Measurements from ENCODE around the gene ING5.

DNA sequence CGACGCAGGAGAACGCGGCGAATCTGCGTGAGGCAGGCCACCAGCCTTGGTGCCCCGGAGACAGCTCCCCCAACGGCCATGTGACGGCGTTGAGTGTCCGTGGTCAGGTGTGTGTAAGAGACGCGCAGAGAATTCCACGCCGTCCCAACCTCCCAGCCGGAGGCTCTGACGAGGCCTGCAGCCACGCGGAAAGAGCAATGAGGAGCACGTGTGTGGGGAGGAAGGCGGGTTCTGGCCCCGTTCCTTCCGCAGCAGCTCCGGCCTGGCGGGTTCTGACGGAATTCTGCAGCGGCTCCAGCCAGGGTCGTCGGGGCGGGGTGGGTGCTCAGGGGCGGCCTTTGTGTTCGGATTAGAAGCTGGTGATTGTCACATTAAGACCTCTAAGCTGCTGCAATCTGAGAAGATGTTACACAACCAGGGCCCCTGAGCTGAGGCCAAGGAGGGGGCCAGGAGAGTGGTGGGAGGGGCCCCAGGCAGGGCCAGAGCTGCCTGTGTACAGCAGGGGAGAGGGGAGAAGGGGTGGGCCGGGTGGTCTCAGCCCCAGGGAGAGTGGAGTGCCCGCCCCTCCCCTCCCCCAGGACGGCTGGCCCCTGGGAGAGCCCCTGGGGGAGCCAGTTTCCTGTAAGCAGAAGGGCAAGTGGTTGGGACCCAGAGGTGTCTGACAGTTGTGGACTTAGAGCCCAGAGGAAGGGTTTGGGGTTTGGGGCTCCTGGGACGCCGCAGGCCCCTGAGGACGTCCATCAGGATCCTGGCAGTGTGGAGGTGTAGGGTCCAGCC, 69.6 kb downstream of the ING5 start:
- TF ChIP-seq POLR2AphosphoS5 (IDR thresholded peaks at IDR 0.05; ENCODE audit: low read depth, low read length) (no peak), SIN3A (IDR thresholded peaks at IDR 0.05; ENCODE audit: borderline replicate concordance, insufficient read depth, low read length) (no peak), FOXP2 (optimal IDR thresholded peaks at IDR 0.05; ENCODE audit: borderline replicate concordance, extremely low read depth, extremely low read length, insufficient read depth) (no peak), TAF1 (IDR thresholded peaks at IDR 0.05; ENCODE audit: borderline replicate concordance, insufficient read depth, low read length) (no peak)
- TF ChIP-seq, protein P1, sequence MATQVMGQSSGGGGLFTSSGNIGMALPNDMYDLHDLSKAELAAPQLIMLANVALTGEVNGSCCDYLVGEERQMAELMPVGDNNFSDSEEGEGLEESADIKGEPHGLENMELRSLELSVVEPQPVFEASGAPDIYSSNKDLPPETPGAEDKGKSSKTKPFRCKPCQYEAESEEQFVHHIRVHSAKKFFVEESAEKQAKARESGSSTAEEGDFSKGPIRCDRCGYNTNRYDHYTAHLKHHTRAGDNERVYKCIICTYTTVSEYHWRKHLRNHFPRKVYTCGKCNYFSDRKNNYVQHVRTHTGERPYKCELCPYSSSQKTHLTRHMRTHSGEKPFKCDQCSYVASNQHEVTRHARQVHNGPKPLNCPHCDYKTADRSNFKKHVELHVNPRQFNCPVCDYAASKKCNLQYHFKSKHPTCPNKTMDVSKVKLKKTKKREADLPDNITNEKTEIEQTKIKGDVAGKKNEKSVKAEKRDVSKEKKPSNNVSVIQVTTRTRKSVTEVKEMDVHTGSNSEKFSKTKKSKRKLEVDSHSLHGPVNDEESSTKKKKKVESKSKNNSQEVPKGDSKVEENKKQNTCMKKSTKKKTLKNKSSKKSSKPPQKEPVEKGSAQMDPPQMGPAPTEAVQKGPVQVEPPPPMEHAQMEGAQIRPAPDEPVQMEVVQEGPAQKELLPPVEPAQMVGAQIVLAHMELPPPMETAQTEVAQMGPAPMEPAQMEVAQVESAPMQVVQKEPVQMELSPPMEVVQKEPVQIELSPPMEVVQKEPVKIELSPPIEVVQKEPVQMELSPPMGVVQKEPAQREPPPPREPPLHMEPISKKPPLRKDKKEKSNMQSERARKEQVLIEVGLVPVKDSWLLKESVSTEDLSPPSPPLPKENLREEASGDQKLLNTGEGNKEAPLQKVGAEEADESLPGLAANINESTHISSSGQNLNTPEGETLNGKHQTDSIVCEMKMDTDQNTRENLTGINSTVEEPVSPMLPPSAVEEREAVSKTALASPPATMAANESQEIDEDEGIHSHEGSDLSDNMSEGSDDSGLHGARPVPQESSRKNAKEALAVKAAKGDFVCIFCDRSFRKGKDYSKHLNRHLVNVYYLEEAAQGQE (IDR thresholded peaks at IDR 0.05; ENCODE audit: insufficient read depth in 1 of 2, low read depth in 2 of 2, low read length in 2 of 2) = no peak
